PC-9 (cell line): ENCODE results near the gene KPNA6. TPM values are rescaled to one million over a fixed set of nuclear protein-coding genes. Genes with fewer than 3 reads are reported as not detected.

Experiments used
- BruUV-seq: library from RNA; stranded (reverse); fragments of 400-500 nt; replicated peaks from 2 replicates; lab custom pipeline; 2021; lab: Mats Ljungman, UMichigan
- CTCF ChIA-PET: fragments of 300-600 bp; sonication (Branson Sonifier 250); formaldehyde crosslinking; loops from one replicate; lab custom pipeline; 2022; ENCODE audit warnings: antibody characterized with exemption; lab: Charles Lee
- POLR2A ChIA-PET: fragments of 300-600 bp; sonication (Branson Sonifier 250); formaldehyde crosslinking; loops from one replicate; lab custom pipeline; 2022; ENCODE audit warnings: antibody characterized with exemption; ENCODE audit not compliant: unreplicated experiment; lab: Charles Lee
- DNase-seq, 2 experiments: peaks; one replicate each; pipeline versions ENCODE4 v3.0.0 to v3.0.0-alpha.2; 2015 to 2022; ENCODE audit warnings: mixed read lengths in 1 of 2
- H2AFZ ChIP-seq: fragments of 200-600 bp; sonication (generic); 2 replicates; pipeline ENCODE4 v1.8.1; 2017; ENCODE audit warnings: antibody characterized with exemption
- H3F3A ChIP-seq: fragments of 200-600 bp; sonication (generic); 2 replicates; pipeline ENCODE4 v1.8.1; 2017; ENCODE audit warnings: antibody characterized with exemption, mild to moderate bottlenecking, low read depth; ENCODE audit not compliant: insufficient read depth
- H3K27ac ChIP-seq: fragments of 200-600 bp; sonication (generic); 2 replicates; pipeline ENCODE4 v1.6.1; 2016; ENCODE audit warnings: mixed run types
- H3K27me3 ChIP-seq: fragments of 200-600 bp; sonication (generic); 2 replicates; pipeline ENCODE4 v1.6.1; 2016; ENCODE audit warnings: low read depth, mixed run types; ENCODE audit not compliant: insufficient read depth
- H3K36me3 ChIP-seq: fragments of 200-600 bp; sonication (generic); 2 replicates; pipeline ENCODE4 v1.6.1; 2016; ENCODE audit warnings: low read depth, mixed run types
- H3K4me1 ChIP-seq: fragments of 200-600 bp; sonication (generic); replicated peaks from 2 replicates; pipeline ENCODE4 v1.6.1; 2016; ENCODE audit warnings: mixed run types; ENCODE audit not compliant: insufficient read depth
- H3K4me2 ChIP-seq: fragments of 200-600 bp; sonication (generic); 2 replicates; pipeline ENCODE4 v1.6.1; 2017; ENCODE audit warnings: mixed run types
- H3K4me3 ChIP-seq: fragments of 200-600 bp; sonication (generic); 2 replicates; pipeline ENCODE4 v1.6.1; 2016; ENCODE audit warnings: mixed run types
- H3K79me2 ChIP-seq: fragments of 200-600 bp; sonication (generic); 2 replicates; pipeline ENCODE4 v1.6.1; 2017; ENCODE audit warnings: low read depth, mixed run types
- H3K9me2 ChIP-seq: fragments of 200-600 bp; sonication (generic); 2 replicates; pipeline ENCODE4 v1.8.1; 2017; ENCODE audit warnings: mild to moderate bottlenecking; ENCODE audit not compliant: insufficient read depth
- H3K9me3 ChIP-seq: fragments of 200-600 bp; sonication (generic); 2 replicates; pipeline ENCODE4 v1.8.1; 2016; ENCODE audit warnings: low read depth; ENCODE audit not compliant: insufficient read depth
- H4K20me1 ChIP-seq: fragments of 200-600 bp; sonication (generic); 2 replicates; pipeline ENCODE4 v1.8.1; 2017; ENCODE audit not compliant: insufficient read depth
- EZH2 ChIP-seq: fragments of 200-600 bp; sonication (generic); IDR thresholded peaks from 2 replicates; pipeline ENCODE4 v1.8.0; 2017; ENCODE audit warnings: antibody characterized with exemption, low read depth
- intact Hi-C: fragments of 100-400 bp; cut with micrococcal nuclease; formaldehyde crosslinking; loops from one replicate; pipeline ENCODE4 v1.10.0; 2022; ENCODE audit not compliant: unreplicated experiment
- total RNA-seq: library from RNA; stranded (reverse); gene quantifications from 2 replicates; pipeline ENCODE4 v1.2.3, GENCODE V29; 2021
- TF ChIP-seq, protein P1 (sequence below): fragments of 200-600 bp; sonication (generic); conservative IDR thresholded peaks from 2 replicates; pipeline ENCODE4 v1.6.1; 2017; ENCODE audit warnings: mixed run types, antibody characterized with exemption, mild to moderate bottlenecking, moderate library complexity

Gene KPNA6
- total RNA-seq, 1 experiment from 2014 or later: 89.9 TPM

DNA sequence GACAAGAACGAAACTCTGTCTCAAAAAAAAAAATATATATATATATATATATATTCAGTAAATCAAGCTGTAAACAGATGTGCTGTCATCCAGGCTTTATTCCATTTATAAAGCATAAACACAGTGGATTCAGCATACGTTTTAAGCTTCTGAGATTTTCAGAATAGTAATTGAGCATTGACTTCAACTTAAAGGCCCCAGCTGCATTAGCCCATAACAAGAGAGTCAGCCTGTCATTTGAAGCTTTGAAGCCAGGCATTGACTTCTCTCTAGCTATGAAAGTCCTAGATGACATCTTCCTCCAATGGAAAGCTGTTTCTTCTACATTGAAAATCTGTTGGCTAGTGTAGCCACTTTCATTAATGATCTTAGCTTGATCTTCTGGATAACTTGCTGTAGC, 6.6 kb downstream of the KPNA6 start:
- Histone ChIP-seq H3K4me1 (0 out of 2 replicates have a peak, but pooled peaks cover 5% of the 10 kb centered on the region), H3K4me3 (no peak overlapping the region), H3K9me3 (no peaks in the 10 kb centered on the region), H3K9me2 (no peaks in the 10 kb centered on the region), H4K20me1 (peaks cover 93% of the 10 kb centered on the region), H3K4me2 (no peak overlapping the region), H3K27ac (no peak overlapping the region), H3K79me2 (peaks cover 96% of the 10 kb centered on the region), H3K27me3 (no peaks in the 10 kb centered on the region), H3K36me3 (peaks cover 5% of the 10 kb centered on the region; the same call in 1 of the 2 replicates), H2AFZ (no peak overlapping the region), H3F3A (peaks cover 15% of the 10 kb centered on the region)
- ChIA-PET POLR2A (no interaction called here), CTCF (no interaction called here)
- TF ChIP-seq, protein P1, sequence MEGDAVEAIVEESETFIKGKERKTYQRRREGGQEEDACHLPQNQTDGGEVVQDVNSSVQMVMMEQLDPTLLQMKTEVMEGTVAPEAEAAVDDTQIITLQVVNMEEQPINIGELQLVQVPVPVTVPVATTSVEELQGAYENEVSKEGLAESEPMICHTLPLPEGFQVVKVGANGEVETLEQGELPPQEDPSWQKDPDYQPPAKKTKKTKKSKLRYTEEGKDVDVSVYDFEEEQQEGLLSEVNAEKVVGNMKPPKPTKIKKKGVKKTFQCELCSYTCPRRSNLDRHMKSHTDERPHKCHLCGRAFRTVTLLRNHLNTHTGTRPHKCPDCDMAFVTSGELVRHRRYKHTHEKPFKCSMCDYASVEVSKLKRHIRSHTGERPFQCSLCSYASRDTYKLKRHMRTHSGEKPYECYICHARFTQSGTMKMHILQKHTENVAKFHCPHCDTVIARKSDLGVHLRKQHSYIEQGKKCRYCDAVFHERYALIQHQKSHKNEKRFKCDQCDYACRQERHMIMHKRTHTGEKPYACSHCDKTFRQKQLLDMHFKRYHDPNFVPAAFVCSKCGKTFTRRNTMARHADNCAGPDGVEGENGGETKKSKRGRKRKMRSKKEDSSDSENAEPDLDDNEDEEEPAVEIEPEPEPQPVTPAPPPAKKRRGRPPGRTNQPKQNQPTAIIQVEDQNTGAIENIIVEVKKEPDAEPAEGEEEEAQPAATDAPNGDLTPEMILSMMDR: no peak
- TF ChIP-seq EZH2: no peak
- intact Hi-C loops: no loop called here
- no peak for DNase-seq
- no TSS peak for BruUV-seq

DNA sequence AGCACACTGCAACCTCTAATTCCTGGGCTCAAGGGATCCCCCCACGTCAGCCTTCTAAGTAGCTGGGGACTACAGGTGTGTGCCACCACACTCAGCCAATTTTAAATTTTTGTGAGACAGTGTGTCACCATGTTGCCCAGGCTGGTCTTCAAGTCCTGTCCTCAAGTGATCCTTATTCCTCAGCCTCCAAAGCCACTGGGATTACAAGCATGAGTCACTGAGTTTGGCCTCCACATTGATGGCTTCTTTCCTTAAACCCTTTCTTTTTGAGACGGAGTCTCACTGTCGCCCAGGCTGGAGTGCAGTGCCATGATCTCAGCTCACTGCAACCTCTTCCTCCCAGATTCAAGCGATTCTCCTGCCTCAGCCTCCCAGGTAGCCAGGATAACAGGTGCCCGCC, 7.6 kb downstream of the KPNA6 start:
- Histone ChIP-seq H4K20me1 (peaks cover 88% of the 10 kb centered on the region), H2AFZ (no peak overlapping the region), H3K9me2 (no peaks in the 10 kb centered on the region), H3K27me3 (no peaks in the 10 kb centered on the region), H3F3A (peaks cover 15% of the 10 kb centered on the region), H3K4me2 (no peak overlapping the region), H3K36me3 (peaks cover under 1% of the 10 kb centered on the region; the same call in 1 of the 2 replicates), H3K9me3 (no peaks in the 10 kb centered on the region), H3K79me2 (peaks cover 92% of the 10 kb centered on the region), H3K4me1 (no peaks in the 10 kb centered on the region), H3K4me3 (no peak overlapping the region), H3K27ac (no peak overlapping the region)
- CTCF ChIA-PET: no interaction called here
- POLR2A ChIA-PET: no interaction called here
- intact Hi-C loops: no loop called here
- BruUV-seq: no TSS peak
- no peak for TF ChIP-seq EZH2
- TF ChIP-seq, protein P1: no peak
- DNase-seq: no peak

DNA sequence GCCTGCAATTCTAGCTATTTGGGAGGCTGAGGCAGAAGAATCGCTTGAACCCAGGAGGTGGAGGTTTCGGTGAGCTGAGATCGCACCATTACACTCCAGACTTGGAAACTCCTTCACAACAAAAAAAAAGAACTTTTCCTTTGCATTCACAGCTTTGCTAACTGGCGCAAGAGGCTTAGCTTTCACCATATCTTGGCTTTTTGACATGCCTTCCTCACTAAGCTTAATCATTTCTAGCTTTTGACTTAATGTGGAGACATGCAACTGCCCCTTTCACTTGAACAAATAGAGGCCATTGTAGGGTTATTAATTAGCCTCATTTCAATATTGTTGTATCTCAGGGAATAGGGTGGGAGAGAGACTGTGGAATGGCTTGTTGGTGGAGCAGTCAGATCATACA, 8.7 kb downstream of the KPNA6 start:
- Histone ChIP-seq H3F3A (peaks cover 21% of the 10 kb centered on the region), H2AFZ (no peak overlapping the region), H3K4me1 (no peaks in the 10 kb centered on the region), H3K4me3 (no peak overlapping the region), H3K27me3 (no peaks in the 10 kb centered on the region), H3K27ac (no peak overlapping the region), H3K36me3 (no peaks in the 10 kb centered on the region), H3K4me2 (no peak overlapping the region), H3K9me3 (no peaks in the 10 kb centered on the region), H3K79me2 (peaks cover 92% of the 10 kb centered on the region), H3K9me2 (no peaks in the 10 kb centered on the region), H4K20me1 (peaks cover 87% of the 10 kb centered on the region)
- TF ChIP-seq, protein P1: no peak
- no peak for TF ChIP-seq EZH2
- no TSS peak for BruUV-seq
- POLR2A ChIA-PET: no interaction called here
- DNase-seq: no peak
- intact Hi-C loops: no loop called here
- CTCF ChIA-PET: interaction anchor here (0.6 kb wide), 2 partner anchors 12 to 211 kb away, joined by 4 to 7 read pairs; no protein-coding TSS in a partner anchor
